ENCODE data around the gene SIK3. TPM values are rescaled to one million over a fixed set of nuclear protein-coding genes. Genes with fewer than 3 reads are reported as not detected.

The SIK3 gene
- total RNA-seq, 1 donor from 2014 or later, result 24.4 TPM

GRCh38 chr11:116927163-116927974, 170.9 kb downstream of the SIK3 start:
- Histone ChIP-seq H4K20me1 (ENCODE audit: low read depth) (peaks cover 17% of the 10 kb centered on the region), H3K27ac (no peak overlapping the region), H3K4me2 (no peak overlapping the region), H3K36me3 (no peaks in the 10 kb centered on the region), H3K4me1 (peaks cover 15% of the 10 kb centered on the region), H3K27me3 (no peaks in the 10 kb centered on the region), H3K4me3 (no peak overlapping the region), H3F3A (ENCODE audit: low read depth) (peaks cover 6% of the 10 kb centered on the region), H3K79me2 (ENCODE audit: low read depth) (no peaks in the 10 kb centered on the region), H3K9ac (no peak overlapping the region), H3K9me3 (ENCODE audit: low read depth) (no peaks in the 10 kb centered on the region), H2AFZ (replicated peaks) (no peak overlapping the region)
- DNase-seq (ENCODE audit: low spot score), result no peak
- peaks cover 2% of the 10 kb centered on the region for H3K27me3 Mint-ChIP-seq (ENCODE audit: insufficient read depth, low read depth)
- H3K9me3 Mint-ChIP-seq, result no peaks in the 10 kb centered on the region
- no peak overlapping the region for H3K27ac Mint-ChIP-seq
- peaks cover 26% of the 10 kb centered on the region for H3K4me1 Mint-ChIP-seq
- H3K4me3 Mint-ChIP-seq, result no peak overlapping the region
- TF ChIP-seq, protein P1, sequence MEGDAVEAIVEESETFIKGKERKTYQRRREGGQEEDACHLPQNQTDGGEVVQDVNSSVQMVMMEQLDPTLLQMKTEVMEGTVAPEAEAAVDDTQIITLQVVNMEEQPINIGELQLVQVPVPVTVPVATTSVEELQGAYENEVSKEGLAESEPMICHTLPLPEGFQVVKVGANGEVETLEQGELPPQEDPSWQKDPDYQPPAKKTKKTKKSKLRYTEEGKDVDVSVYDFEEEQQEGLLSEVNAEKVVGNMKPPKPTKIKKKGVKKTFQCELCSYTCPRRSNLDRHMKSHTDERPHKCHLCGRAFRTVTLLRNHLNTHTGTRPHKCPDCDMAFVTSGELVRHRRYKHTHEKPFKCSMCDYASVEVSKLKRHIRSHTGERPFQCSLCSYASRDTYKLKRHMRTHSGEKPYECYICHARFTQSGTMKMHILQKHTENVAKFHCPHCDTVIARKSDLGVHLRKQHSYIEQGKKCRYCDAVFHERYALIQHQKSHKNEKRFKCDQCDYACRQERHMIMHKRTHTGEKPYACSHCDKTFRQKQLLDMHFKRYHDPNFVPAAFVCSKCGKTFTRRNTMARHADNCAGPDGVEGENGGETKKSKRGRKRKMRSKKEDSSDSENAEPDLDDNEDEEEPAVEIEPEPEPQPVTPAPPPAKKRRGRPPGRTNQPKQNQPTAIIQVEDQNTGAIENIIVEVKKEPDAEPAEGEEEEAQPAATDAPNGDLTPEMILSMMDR (IDR thresholded peaks at IDR 0.05), result peak; percentile 43
- no peak for TF ChIP-seq EZH2 (IDR thresholded peaks at IDR 0.05)
- peaks cover 5% of the 10 kb centered on the region for H3K36me3 Mint-ChIP-seq

- Histone ChIP-seq H2AFZ (replicated peaks) (no peak overlapping the region), H3K4me1 (peaks cover 15% of the 10 kb centered on the region), H3K27me3 (no peaks in the 10 kb centered on the region), H3F3A (ENCODE audit: low read depth) (peaks cover 6% of the 10 kb centered on the region), H3K9me3 (ENCODE audit: low read depth) (no peaks in the 10 kb centered on the region), H3K36me3 (no peaks in the 10 kb centered on the region), H3K4me3 (no peak overlapping the region), H3K27ac (peak overlapping the region; percentile 48), H3K9ac (no peak overlapping the region), H3K4me2 (peak overlapping the region; percentile 59), H3K79me2 (ENCODE audit: low read depth) (no peaks in the 10 kb centered on the region), H4K20me1 (ENCODE audit: low read depth) (peaks cover 6% of the 10 kb centered on the region)
- no peak overlapping the region for H3K4me3 Mint-ChIP-seq
- no peak overlapping the region for H3K27ac Mint-ChIP-seq
- peaks cover 7% of the 10 kb centered on the region for H3K36me3 Mint-ChIP-seq
- H3K4me1 Mint-ChIP-seq, result peaks cover 13% of the 10 kb centered on the region
- H3K27me3 Mint-ChIP-seq (ENCODE audit: insufficient read depth, low read depth), result peaks cover 2% of the 10 kb centered on the region
- TF ChIP-seq, protein P1 (IDR thresholded peaks at IDR 0.05), result no peak
- TF ChIP-seq EZH2 (IDR thresholded peaks at IDR 0.05) (no peak), EZH2phosphoT487 (IDR thresholded peaks at IDR 0.05) (no peak)
- no peaks in the 10 kb centered on the region for H3K9me3 Mint-ChIP-seq
- peak; percentile 55 for DNase-seq (ENCODE audit: low spot score)
These were observed 173.2 kb downstream of the SIK3 start for GRCh38 chr11:116925050-116925449.

DNA sequence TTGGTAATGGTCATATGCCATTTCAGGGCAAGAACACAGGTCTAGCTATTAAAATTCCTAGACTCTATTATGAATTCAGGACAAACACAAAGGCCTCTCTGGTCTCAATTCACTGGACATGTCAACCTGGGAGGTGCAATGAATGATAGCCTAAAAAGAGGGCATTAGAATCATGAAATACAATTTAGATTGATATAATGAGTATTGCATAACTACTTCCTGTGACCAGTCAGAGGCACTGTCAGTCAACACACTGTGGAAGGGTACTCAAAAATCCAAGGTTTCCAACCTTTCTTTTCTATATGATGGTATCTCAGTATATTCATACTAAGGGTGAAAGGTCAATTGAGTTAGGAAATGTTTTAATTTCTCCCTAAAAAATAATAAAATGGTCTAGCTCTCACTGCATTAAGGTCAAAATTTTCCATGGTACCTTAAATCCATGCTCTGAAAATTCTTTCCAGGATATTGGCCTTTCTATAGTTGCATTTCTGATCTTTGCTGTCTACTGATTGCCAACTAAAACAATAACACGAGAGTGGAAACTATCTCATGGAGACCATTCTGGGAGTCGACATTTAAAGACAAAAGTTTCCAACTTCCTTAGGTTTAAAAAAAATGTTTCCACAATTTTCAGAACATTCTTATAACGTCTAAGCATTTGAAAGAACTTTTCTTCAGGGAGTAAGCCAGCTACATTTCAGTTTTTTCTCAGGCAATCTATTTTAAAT, 179.1 kb downstream of the SIK3 start:
- TF ChIP-seq EZH2phosphoT487 (IDR thresholded peaks at IDR 0.05), result no peak
- no peak for TF ChIP-seq EZH2 (IDR thresholded peaks at IDR 0.05)
- TF ChIP-seq, protein P1 (IDR thresholded peaks at IDR 0.05), result no peak
- Histone ChIP-seq H3K9ac (no peak overlapping the region), H3K79me2 (ENCODE audit: low read depth) (no peaks in the 10 kb centered on the region), H4K20me1 (ENCODE audit: low read depth) (no peaks in the 10 kb centered on the region), H3K27me3 (no peaks in the 10 kb centered on the region), H3F3A (ENCODE audit: low read depth) (no peaks in the 10 kb centered on the region), H3K9me3 (ENCODE audit: low read depth) (no peaks in the 10 kb centered on the region), H3K4me1 (no peaks in the 10 kb centered on the region), H3K4me3 (no peak overlapping the region), H3K4me2 (no peak overlapping the region), H2AFZ (replicated peaks) (no peak overlapping the region), H3K27ac (no peak overlapping the region), H3K36me3 (no peaks in the 10 kb centered on the region)
- Mint-ChIP-seq H3K36me3 (peaks cover 4% of the 10 kb centered on the region), H3K4me3 (no peak overlapping the region), H3K9me3 (no peaks in the 10 kb centered on the region), H3K4me1 (no peaks in the 10 kb centered on the region), H3K27me3 (ENCODE audit: insufficient read depth, low read depth) (peaks cover 2% of the 10 kb centered on the region), H3K27ac (no peak overlapping the region)
- DNase-seq (ENCODE audit: low spot score), result no peak

All from neural progenitor cell (in vitro differentiated cells).